Cardiac fibroblast (primary cell): Measurements from ENCODE around the gene PRDM13.
A peak's percentile ranks its signal among the peaks of the same experiment; 100 is the strongest.
"Not testable (repeated sequence)": the region's sequence is repeated elsewhere in the genome, so short reads cannot be mapped to it uniquely, and the experiment has no call there.

Experiments used
- DNase-seq, 2 donors: peaks; one replicate each; pipeline versions ENCODE4 v3.0.0 to v3.0.0-alpha.2; 2010; ENCODE audit warnings: low read depth in 2 of 2
- H3K4me3 ChIP-seq, 2 donors: replicated peaks in 1 of 2; 1 replicate in 1 of 2; 2 replicates in 1 of 2; pipeline ENCODE4 v1.5.1; 2011; ENCODE audit warnings: low read depth in 2 of 2, low read length in 2 of 2, mild to moderate bottlenecking in 2 of 2, moderate library complexity in 1 of 2
- TF ChIP-seq, protein P1 (sequence below): IDR thresholded peaks from one replicate; pipeline ENCODE4 v1.5.1; 2011; ENCODE audit warnings: low read depth, mild to moderate bottlenecking, low read length, inconsistent platforms

The PRDM13 gene

DNA sequence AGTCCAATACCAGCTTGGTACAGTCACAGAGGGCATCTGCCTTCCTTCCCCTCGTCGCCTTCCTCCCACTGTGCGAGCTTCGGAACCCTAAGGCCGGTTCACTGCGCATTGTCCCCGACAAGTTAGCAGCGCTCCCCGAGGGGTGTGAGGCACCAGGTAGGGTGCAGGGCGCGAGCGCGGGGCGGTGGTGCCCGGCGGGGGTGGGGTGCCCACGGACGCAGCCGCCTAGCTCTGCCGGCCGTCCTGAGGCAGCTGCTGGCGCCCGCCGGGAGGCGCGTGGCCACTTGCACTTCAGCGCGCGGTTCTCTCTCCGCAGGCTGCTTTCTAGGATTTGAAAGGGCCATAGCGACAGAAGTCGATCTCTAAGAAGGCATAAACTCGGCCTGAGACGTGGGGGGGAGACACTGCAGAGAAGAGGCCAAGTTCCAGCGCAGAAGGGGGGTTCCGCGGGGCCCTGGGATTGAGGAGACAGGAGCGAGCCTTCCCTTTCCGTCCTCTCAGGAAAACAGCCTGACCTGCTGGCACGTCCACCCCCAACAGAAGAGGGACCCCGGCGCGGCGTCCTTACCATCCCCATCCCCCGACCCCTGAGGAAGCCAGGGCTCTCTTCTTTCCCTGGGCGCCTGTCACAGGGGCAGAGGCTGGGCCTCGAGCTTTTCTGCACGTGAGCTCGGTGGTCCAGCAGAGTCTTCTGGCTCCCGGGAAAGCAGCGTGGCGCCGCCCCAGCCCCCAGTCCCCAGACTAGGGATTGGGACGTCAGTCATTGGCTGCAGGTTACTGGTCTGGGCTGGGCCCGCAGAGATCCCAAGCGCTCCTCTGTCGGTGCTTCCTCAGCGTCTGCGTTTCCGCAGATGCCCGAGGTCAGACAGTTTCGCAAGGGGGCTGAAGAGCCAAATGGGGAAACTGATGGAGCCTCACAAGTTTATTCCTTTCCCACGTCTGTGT lies 15.6 kb upstream of the PRDM13 start:
- no peak for DNase-seq
- H3K4me3 ChIP-seq = no peak overlapping the region

DNA sequence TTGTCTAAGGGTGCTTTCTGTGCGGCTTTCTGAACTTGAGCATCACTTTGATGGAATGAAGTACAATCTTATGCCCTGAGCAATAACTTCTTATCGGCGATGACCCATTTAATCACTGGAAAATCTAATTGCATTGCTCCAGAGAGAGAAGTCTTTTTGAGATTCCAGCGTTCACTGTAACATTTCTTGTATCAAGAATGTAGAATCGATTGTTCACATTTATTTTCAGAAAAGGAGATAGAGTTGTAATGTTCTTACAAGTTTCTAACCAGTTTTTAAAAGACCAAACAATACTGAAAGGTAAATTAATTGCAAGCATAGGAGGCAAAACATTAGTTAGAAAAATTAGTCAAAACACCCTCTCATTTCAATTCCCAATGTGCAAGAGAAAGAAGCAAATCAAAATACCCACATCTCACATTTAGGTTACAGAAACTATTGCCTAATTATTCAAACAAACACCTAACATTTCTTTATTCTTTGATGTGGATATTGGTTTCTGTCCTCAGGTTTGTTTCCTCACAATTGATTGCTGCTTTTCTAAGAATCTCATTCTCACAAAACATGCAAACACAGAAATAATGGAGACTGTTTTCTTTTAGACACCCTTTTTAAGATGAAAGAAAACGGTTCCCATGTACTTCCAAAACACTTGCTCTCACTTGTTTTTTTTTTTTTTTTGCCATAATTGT lies 14.8 kb upstream of the PRDM13 start:
- DNase-seq = no peak
- H3K4me3 ChIP-seq = no peak overlapping the region
- TF ChIP-seq, protein P1, sequence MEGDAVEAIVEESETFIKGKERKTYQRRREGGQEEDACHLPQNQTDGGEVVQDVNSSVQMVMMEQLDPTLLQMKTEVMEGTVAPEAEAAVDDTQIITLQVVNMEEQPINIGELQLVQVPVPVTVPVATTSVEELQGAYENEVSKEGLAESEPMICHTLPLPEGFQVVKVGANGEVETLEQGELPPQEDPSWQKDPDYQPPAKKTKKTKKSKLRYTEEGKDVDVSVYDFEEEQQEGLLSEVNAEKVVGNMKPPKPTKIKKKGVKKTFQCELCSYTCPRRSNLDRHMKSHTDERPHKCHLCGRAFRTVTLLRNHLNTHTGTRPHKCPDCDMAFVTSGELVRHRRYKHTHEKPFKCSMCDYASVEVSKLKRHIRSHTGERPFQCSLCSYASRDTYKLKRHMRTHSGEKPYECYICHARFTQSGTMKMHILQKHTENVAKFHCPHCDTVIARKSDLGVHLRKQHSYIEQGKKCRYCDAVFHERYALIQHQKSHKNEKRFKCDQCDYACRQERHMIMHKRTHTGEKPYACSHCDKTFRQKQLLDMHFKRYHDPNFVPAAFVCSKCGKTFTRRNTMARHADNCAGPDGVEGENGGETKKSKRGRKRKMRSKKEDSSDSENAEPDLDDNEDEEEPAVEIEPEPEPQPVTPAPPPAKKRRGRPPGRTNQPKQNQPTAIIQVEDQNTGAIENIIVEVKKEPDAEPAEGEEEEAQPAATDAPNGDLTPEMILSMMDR = no peak

More for the DNA sequence above, 15.6 kb upstream of the PRDM13 start:
- TF ChIP-seq, protein P1 = no peak

DNA sequence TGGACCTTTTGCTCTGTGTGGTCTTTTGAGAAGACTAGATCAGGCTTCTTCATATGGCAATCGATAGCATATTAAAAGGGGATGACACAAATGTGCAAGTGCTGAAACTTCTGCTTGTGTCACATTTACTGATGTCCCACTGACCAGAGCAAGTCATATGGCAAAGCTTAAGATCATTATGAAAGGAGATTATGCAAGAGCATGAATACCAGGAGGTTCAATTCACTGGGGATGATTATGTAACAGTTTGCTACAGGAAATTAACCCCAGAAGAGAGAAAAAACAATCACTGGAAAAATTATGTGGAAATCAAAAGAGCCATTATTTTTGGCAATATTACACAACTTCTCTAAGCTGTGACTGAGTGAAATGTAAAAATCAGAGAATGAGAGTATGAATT lies 13.7 kb upstream of the PRDM13 start:
- TF ChIP-seq, protein P1 = no peak
- H3K4me3 ChIP-seq = no peak overlapping the region
- DNase-seq = peak; percentile 74 to 86

DNA sequence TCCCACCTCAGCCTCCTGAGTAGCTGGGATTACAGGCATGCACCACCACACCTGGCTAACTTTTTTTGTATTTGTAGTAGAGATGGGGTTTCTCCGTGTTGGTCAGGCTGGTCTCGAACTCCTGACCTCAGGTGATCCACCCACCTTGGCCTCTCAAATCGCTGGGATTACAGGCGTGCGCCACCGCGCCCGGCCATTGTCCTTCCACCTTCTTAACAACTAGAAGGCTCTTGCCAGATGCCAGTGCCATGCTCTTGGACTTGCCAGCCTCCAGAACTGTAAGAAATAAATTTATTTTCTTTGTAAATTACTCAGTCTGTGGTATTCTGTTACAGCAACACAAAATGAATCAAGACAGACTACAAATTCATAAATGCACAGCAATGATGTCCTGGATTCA lies 11.9 kb upstream of the PRDM13 start:
- DNase-seq, H3K4me3 ChIP-seq: not testable (repeated sequence)

DNA sequence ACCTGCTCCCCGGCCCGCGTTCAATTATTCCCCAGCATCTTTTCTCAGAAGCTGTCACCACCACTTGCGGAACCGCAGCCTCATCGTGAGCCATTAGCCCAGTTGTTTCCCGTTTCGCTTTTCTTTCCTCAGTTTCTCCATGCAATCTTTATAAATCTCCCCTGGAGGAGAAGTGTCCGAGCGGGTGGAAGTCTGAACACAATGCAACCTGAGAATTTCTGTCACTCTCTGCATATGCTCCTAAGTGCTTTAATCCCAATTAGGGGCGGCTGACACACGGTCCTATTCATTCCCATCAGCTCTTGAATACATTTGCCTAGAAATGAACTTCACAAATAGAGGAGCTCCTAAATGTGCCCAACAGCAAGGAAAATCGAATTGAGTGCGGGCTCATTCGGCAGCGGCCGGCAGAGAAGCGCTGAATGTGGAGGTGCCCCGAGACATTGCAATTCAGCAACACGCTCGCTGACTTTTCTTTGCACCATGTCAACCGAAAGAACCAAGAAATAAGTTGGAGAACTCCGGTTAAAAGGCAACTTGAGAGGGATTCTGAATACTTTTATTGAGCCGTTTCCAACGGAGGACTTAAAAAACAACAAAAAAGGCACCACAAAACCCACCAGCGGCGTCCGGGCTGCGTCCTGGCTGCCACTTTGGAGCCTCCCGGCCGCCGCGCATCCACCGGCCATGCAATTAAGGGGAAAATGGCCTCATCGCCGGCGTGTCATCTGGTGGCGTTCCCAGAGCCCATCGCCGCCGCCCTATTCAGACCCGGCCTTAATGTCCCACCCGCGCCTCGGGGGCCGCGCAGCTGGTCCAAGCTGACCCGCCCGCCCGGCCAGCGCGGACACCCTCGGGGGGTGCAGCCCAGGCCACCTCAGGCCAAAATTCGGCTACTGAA lies 3.9 kb upstream of the PRDM13 start:
- H3K4me3 ChIP-seq = no peak overlapping the region
- TF ChIP-seq, protein P1 = no peak
- no peak for DNase-seq

DNA sequence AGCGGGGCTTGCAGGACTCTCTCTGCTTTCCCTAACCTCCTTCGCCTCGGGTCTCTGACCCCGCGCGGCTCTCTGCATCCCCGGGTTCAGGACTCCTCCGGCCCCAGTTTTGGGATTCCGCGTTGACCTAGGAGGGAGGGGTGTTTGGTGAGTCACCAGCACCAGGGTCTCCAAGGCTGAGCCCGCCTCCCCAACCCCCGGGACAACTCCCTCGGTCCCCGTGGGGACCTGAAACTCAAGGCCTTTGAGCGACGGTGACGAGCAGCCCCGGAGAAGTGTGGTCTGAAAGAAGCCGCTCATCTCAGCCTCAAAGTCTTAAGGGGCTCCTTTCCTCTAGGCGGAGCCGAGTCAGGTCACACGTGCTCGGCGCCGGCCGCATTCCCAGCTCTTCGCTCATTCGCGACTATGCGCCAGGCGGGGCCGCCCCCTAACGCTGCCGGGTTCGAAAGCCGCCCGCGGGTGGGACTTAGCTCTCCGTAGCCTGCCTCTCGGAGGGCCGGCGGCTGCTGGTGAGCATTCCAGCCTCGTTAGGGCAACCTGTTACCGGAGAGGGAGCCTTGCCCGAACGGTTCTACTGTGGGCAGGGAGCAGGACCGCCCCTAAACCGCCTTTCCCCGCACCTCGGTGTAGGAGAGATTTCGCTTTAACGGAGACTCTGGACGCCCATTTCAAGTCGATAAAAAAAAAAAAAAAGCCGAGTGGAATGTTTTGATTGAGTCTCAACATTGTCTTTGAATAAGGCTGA lies 3.0 kb upstream of the PRDM13 start:
- H3K4me3 ChIP-seq = peak overlapping the region; percentile 11 to 18
- DNase-seq = peak in 1 of 2 donors; percentile 17
- TF ChIP-seq, protein P1 = no peak
